GM23248 (cell line): ENCODE results near the gene GLUL.

Experiments used
- EZH2 ChIP-seq: fragments of 200-600 bp; sonication (generic); IDR thresholded peaks from 2 replicates; pipeline ENCODE4 v1.6.1; 2018; ENCODE audit warnings: antibody characterized with exemption, mild to moderate bottlenecking; ENCODE audit not compliant: insufficient read depth, poor library complexity, severe bottlenecking
- EZH2phosphoT487 ChIP-seq: fragments of 200-600 bp; sonication (generic); IDR thresholded peaks from 2 replicates; pipeline ENCODE4 v1.6.1; 2018; ENCODE audit warnings: antibody characterized with exemption, moderate library complexity, mild to moderate bottlenecking, low read depth; ENCODE audit not compliant: insufficient read depth

- TF ChIP-seq EZH2, result no peak
- TF ChIP-seq EZH2phosphoT487, result no peak
Observed at GRCh38 chr1:182357171-182357570, 34.4 kb downstream of the GLUL start.
